Fibroblast of lung (primary cell): Measurements from ENCODE around the gene JAG1. TPM values are rescaled to one million over a fixed set of nuclear protein-coding genes. Genes with fewer than 3 reads are reported as not detected.

Experiments used
- DNase-seq, 2 donors: peaks; one replicate each; pipeline versions ENCODE4 v3.0.0 to v3.0.0-alpha.2; 2010; ENCODE audit warnings: low read depth in 2 of 2
- H2AFZ ChIP-seq: 2 replicates; pipeline ENCODE4 v1.5.1; 2012; ENCODE audit warnings: low read length, control low read depth, inconsistent platforms
- H3K27ac ChIP-seq: 2 replicates; pipeline ENCODE4 v1.5.1; 2011; ENCODE audit warnings: low read length, control low read depth; ENCODE audit not compliant: insufficient read depth
- H3K27me3 ChIP-seq: 2 replicates; pipeline ENCODE4 v1.5.1; 2011; ENCODE audit warnings: mild to moderate bottlenecking, low read length; ENCODE audit not compliant: control insufficient read depth, insufficient read depth
- H3K36me3 ChIP-seq: 2 replicates; pipeline ENCODE4 v1.5.1; 2011; ENCODE audit warnings: low read length; ENCODE audit not compliant: control insufficient read depth, insufficient read depth
- H3K4me1 ChIP-seq: 2 replicates; pipeline ENCODE4 v1.5.1; 2011; ENCODE audit warnings: low read length; ENCODE audit not compliant: control insufficient read depth, insufficient read depth; ENCODE audit errors: extremely low read depth
- H3K4me2 ChIP-seq: 2 replicates; pipeline ENCODE4 v1.5.1; 2011; ENCODE audit warnings: low read length, control low read depth; ENCODE audit not compliant: insufficient read depth; ENCODE audit errors: extremely low read depth
- H3K4me3 ChIP-seq, 4 experiments: fragments of 200-600 bp in 1 of 4; sonication (generic) in 1 of 4; replicated peaks in 1 of 4; 2 replicates each; pipeline ENCODE4 v1.5.1; 2011 to 2016; ENCODE audit warnings: low read length in 4 of 4, low read depth in 3 of 4, mild to moderate bottlenecking in 3 of 4, control low read depth in 2 of 4, inconsistent platforms in 1 of 4, mixed read lengths in 1 of 4; ENCODE audit not compliant: insufficient read depth in 1 of 4; ENCODE audit errors: control extremely low read depth in 1 of 4
- H3K79me2 ChIP-seq: 2 replicates; pipeline ENCODE4 v1.5.1; 2012; ENCODE audit warnings: mild to moderate bottlenecking, low read length, inconsistent platforms; ENCODE audit not compliant: control insufficient read depth, insufficient read depth
- H3K9ac ChIP-seq: 2 replicates; pipeline ENCODE4 v1.5.1; 2011; ENCODE audit warnings: mild to moderate bottlenecking, low read length, control low read depth; ENCODE audit not compliant: insufficient read depth
- H3K9me3 ChIP-seq: 2 replicates; pipeline ENCODE4 v1.5.1; 2012; ENCODE audit warnings: low read depth, low read length; ENCODE audit not compliant: control insufficient read depth, insufficient read depth
- H4K20me1 ChIP-seq: 2 replicates; pipeline ENCODE4 v1.5.1; 2011; ENCODE audit warnings: low read length; ENCODE audit not compliant: control insufficient read depth, insufficient read depth; ENCODE audit errors: extremely low read depth
- EZH2 ChIP-seq: IDR thresholded peaks from 2 replicates; pipeline ENCODE4 v1.5.1; 2012; ENCODE audit warnings: low read length, control low read depth, mild to moderate bottlenecking; ENCODE audit errors: missing control alignments
- polyA plus RNA-seq, 2 donors: library from polyadenylated mRNA; depleted of rRNA in 1 of 2; stranded (reverse) in 1 of 2; unstranded in 1 of 2; fragments of >200 nt; gene quantifications; 2 replicates each; pipeline ENCODE4 v1.2.1, GENCODE V29; 2011 to 2012; ENCODE audit warnings: missing spikeins in 1 of 2
- total RNA-seq: library from RNA; depleted of rRNA; stranded (reverse); fragments of >200 nt; gene quantifications from 2 replicates; pipeline ENCODE4 v1.2.1, GENCODE V29; 2014
- TF ChIP-seq, protein P1 (sequence below), 2 donors: IDR thresholded peaks in 1 of 2; conservative IDR thresholded peaks in 1 of 2; 1 replicate in 1 of 2; 2 replicates in 1 of 2; pipeline ENCODE4 v1.5.1; 2011 to 2012; ENCODE audit warnings: low read length in 2 of 2, control low read depth in 1 of 2, inconsistent platforms in 1 of 2, low read depth in 1 of 2, mild to moderate bottlenecking in 1 of 2

JAG1 gene
- total and polyA plus RNA-seq, 2 donors (not counting 1 experiment from before 2014, with no cell fraction given), result 16.3 to 57.3 TPM

DNA sequence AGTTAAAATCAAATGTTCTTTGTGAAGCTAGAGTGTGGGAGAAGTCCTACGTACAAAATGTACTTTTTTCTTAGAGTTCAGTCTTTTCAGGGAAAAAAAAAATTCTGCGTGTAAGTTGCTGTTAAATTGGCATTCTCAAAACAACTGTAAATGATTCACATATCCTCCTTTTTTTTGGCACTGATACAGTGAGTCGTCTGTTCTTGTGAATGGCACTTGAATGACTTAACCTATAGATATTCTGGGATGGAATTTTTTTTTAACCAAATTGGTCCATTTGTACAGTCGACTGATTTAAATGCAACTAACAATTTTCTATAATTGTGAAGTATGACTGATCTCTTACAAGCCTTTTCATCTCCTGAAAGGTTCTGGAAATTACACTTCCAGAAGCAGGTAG lies 5.5 kb upstream of the JAG1 start:
- H3K27ac ChIP-seq, result no peak overlapping the region
- H3K4me1 ChIP-seq, result peaks cover 4% of the 10 kb centered on the region
- H3K4me3 ChIP-seq, result no peak overlapping the region
- H3K4me2 ChIP-seq, result no peak overlapping the region
- H2AFZ ChIP-seq, result no peak overlapping the region
- TF ChIP-seq, protein P1, sequence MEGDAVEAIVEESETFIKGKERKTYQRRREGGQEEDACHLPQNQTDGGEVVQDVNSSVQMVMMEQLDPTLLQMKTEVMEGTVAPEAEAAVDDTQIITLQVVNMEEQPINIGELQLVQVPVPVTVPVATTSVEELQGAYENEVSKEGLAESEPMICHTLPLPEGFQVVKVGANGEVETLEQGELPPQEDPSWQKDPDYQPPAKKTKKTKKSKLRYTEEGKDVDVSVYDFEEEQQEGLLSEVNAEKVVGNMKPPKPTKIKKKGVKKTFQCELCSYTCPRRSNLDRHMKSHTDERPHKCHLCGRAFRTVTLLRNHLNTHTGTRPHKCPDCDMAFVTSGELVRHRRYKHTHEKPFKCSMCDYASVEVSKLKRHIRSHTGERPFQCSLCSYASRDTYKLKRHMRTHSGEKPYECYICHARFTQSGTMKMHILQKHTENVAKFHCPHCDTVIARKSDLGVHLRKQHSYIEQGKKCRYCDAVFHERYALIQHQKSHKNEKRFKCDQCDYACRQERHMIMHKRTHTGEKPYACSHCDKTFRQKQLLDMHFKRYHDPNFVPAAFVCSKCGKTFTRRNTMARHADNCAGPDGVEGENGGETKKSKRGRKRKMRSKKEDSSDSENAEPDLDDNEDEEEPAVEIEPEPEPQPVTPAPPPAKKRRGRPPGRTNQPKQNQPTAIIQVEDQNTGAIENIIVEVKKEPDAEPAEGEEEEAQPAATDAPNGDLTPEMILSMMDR (conservative IDR thresholded peaks at IDR 0.05 in 1 of 2, IDR thresholded peaks at IDR 0.05 in 1 of 2; ENCODE audit: low read depth in 1 of 2, low read length in 2 of 2), result no peak
- TF ChIP-seq EZH2, result no peak
- no peaks in the 10 kb centered on the region for H3K79me2 ChIP-seq
- DNase-seq, result peak in 1 of 2 donors; percentile 27
- no peak overlapping the region for H3K9ac ChIP-seq
- no peaks in the 10 kb centered on the region for H3K9me3 ChIP-seq
- H4K20me1 ChIP-seq, result no peaks in the 10 kb centered on the region
- no peaks in the 10 kb centered on the region for H3K36me3 ChIP-seq
- H3K27me3 ChIP-seq, result no peaks in the 10 kb centered on the region

DNA sequence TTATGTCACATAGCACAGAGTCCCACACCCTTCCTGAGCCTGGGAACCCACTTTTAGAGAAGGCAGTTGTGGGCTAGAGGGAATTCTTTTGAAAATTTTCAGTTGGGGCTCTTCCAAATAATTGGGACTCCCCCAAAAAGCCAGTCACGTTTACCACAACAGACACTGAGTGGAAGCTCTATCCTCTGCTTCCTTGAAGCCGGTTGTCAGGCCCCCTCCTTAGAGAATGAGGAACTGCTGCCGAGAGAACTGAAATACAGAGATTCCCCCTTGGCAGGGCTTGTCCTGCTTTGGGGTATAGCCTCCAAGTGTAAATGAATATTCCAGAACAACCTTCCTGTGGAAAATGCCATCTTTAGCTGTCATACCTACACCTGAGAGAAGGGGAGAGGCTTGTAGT lies 2.7 kb upstream of the JAG1 start:
- DNase-seq, result no peak
- peaks cover 9% of the 10 kb centered on the region for H3K79me2 ChIP-seq
- H3K4me3 ChIP-seq, result no peak overlapping the region
- H3K4me2 ChIP-seq, result no peak overlapping the region
- H3K9ac ChIP-seq, result no peak overlapping the region
- no peaks in the 10 kb centered on the region for H3K9me3 ChIP-seq
- no peaks in the 10 kb centered on the region for H3K36me3 ChIP-seq
- no peak overlapping the region for H3K27ac ChIP-seq
- H3K4me1 ChIP-seq, result peaks cover 4% of the 10 kb centered on the region
- no peak overlapping the region for H2AFZ ChIP-seq
- no peaks in the 10 kb centered on the region for H4K20me1 ChIP-seq
- TF ChIP-seq EZH2, result no peak
- TF ChIP-seq, protein P1 (conservative IDR thresholded peaks at IDR 0.05 in 1 of 2, IDR thresholded peaks at IDR 0.05 in 1 of 2; ENCODE audit: low read depth in 1 of 2, low read length in 2 of 2), result no peak
- H3K27me3 ChIP-seq, result no peaks in the 10 kb centered on the region

DNA sequence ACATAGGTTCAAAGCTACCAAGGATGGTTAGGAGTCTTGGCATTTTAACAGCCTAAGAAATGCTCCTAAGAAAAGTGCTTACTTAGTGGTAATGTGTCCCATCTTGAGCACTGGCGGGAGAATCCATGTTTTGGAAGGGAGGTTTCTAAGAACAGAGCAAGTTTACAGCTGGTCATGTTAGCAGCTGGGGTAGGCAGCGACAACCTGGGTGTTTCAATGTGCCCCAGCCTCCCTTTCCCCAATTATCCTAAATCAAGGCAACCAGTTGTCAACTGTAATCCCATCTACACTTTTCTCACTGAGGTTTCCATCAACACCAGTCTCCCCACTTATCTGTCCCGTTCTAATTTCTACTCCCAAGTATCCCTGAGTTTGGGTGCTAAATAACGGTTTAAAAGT lies 1.6 kb upstream of the JAG1 start:
- H3K79me2 ChIP-seq, result peaks cover 10% of the 10 kb centered on the region
- peaks cover 8% of the 10 kb centered on the region for H3K4me1 ChIP-seq
- H3K27ac ChIP-seq, result no peak overlapping the region
- H3K4me3 ChIP-seq, result peak overlapping the region in 2 of 4 experiments; percentile 54 to 94
- no peaks in the 10 kb centered on the region for H3K27me3 ChIP-seq
- TF ChIP-seq, protein P1 (conservative IDR thresholded peaks at IDR 0.05 in 1 of 2, IDR thresholded peaks at IDR 0.05 in 1 of 2; ENCODE audit: low read depth in 1 of 2, low read length in 2 of 2), result no peak
- no peak for TF ChIP-seq EZH2
- H3K36me3 ChIP-seq, result no peaks in the 10 kb centered on the region
- H3K4me2 ChIP-seq, result no peak overlapping the region
- no peak overlapping the region for H2AFZ ChIP-seq
- no peaks in the 10 kb centered on the region for H3K9me3 ChIP-seq
- DNase-seq, result no peak
- no peak overlapping the region for H3K9ac ChIP-seq
- H4K20me1 ChIP-seq, result no peaks in the 10 kb centered on the region
